GM12878 (cell line): Measurements from ENCODE around the gene PCDHGB1. TPM values are rescaled to one million over a fixed set of nuclear protein-coding genes. Genes with fewer than 3 reads are reported as not detected.

Experiments
- ATAC-seq: fragments of 200-7000 bp; cut with Tn5 transposase; 3 replicates; pipeline ENCODE4 v1.9.1; 2020; ENCODE audit warnings: mild to moderate bottlenecking, moderate library complexity
- BruUV-seq: library from RNA; stranded (reverse); fragments of 400-500 nt; replicated peaks from 2 replicates; lab custom pipeline; 2021; lab: Mats Ljungman, UMichigan
- CTCF ChIA-PET: fragments of 300-600 bp; sonication (Branson Sonifier 250); formaldehyde crosslinking; extraction: SDS; loops from one replicate; lab custom pipeline; 2021; ENCODE audit warnings: inconsistent platforms; lab: Yijun Ruan, JAX
- POLR2A ChIA-PET: fragments of 350-600 bp; formaldehyde crosslinking; extraction: SDS; loops from one replicate; lab custom pipeline; 2021; ENCODE audit warnings: inconsistent platforms; lab: Charles Lee
- RAD21 ChIA-PET: fragments of 300-600 bp; sonication (Branson Sonifier 250); formaldehyde crosslinking; loops from one replicate; lab custom pipeline; 2023; ENCODE audit warnings: antibody characterized with exemption; ENCODE audit not compliant: unreplicated experiment; lab: Charles Lee
- SMC1A ChIA-PET: fragments of 300-600 bp; sonication (Branson Sonifier 250); formaldehyde crosslinking; loops from one replicate; lab custom pipeline; 2023; ENCODE audit not compliant: unreplicated experiment, uncharacterized antibody; lab: Charles Lee
- DNase-seq: peaks from one replicate; pipeline ENCODE4 v3.0.0-alpha.2; 2011; ENCODE audit warnings: low read depth, low spot score
- FAIRE-seq: peaks from 3 replicates; lab custom pipeline; 2011; peaks lifted over from hg19 to GRCh38; lab: Jason Lieb, UNC
- H2AFZ ChIP-seq: 2 replicates; pipeline ENCODE4 v1.6.0; 2011; ENCODE audit warnings: low read depth, low read length, control low read depth; ENCODE audit not compliant: control insufficient read depth
- H3K27ac ChIP-seq: 2 replicates; pipeline ENCODE4 v1.5.1; 2011; ENCODE audit warnings: control low read depth; ENCODE audit not compliant: control insufficient read depth, insufficient read depth
- H3K27me3 ChIP-seq, 2 experiments: replicated peaks in 1 of 2; 2 replicates each; pipeline versions ENCODE4 v1.6.0 to v1.6.1; 2011; ENCODE audit warnings: low read length in 1 of 2; ENCODE audit not compliant: control insufficient read depth in 2 of 2, insufficient read depth in 2 of 2
- H3K36me3 ChIP-seq, 2 experiments: 2 replicates each; pipeline ENCODE4 v1.5.1; 2011; ENCODE audit warnings: low read length in 1 of 2; ENCODE audit not compliant: control insufficient read depth in 2 of 2, insufficient read depth in 2 of 2
- H3K4me1 ChIP-seq: 2 replicates; pipeline ENCODE4 v1.6.1; 2011; ENCODE audit warnings: mild to moderate bottlenecking, low read length, moderate library complexity, mixed read lengths; ENCODE audit not compliant: control insufficient read depth, insufficient read depth
- H3K4me2 ChIP-seq: 2 replicates; pipeline ENCODE4 v1.6.0; 2011; ENCODE audit warnings: control low read depth; ENCODE audit not compliant: control insufficient read depth, insufficient read depth
- H3K4me3 ChIP-seq: fragments of 200-600 bp; sonication (generic); 2 replicates; pipeline ENCODE4 v1.5.1; 2016
- H3K79me2 ChIP-seq: 2 replicates; pipeline ENCODE4 v1.6.0; 2011; ENCODE audit warnings: low read length; ENCODE audit not compliant: control insufficient read depth, insufficient read depth
- H3K9ac ChIP-seq: 2 replicates; pipeline ENCODE4 v1.8.0; 2011; ENCODE audit warnings: low read length, control low read depth, mixed read lengths; ENCODE audit not compliant: control insufficient read depth, insufficient read depth
- H3K9me3 ChIP-seq: replicated peaks from 3 replicates; pipeline ENCODE4 v1.5.1; 2011; ENCODE audit warnings: mild to moderate bottlenecking, low read length; ENCODE audit not compliant: control insufficient read depth, insufficient read depth
- H4K20me1 ChIP-seq: 2 replicates; pipeline ENCODE4 v1.6.0; 2011; ENCODE audit not compliant: control insufficient read depth, insufficient read depth
- ATF7 ChIP-seq: fragments of 450-650 bp; IDR thresholded peaks from 2 replicates; pipeline ENCODE4 v1.6.1; 2016; ENCODE audit warnings: low read depth, mild to moderate bottlenecking
- FOS ChIP-seq: IDR thresholded peaks from 3 replicates; pipeline ENCODE4 v1.6.1; 2011; ENCODE audit warnings: borderline replicate concordance; ENCODE audit not compliant: insufficient read length; ENCODE audit errors: extremely low read depth
- FOXM1 ChIP-seq: IDR thresholded peaks from 2 replicates; pipeline ENCODE4 v1.6.1; 2012; ENCODE audit warnings: low read depth, mild to moderate bottlenecking, inconsistent platforms, low read length, moderate library complexity
- JUNB ChIP-seq: IDR thresholded peaks from 2 replicates; pipeline ENCODE4 v1.6.1; 2016; ENCODE audit warnings: antibody characterized with exemption, mild to moderate bottlenecking
- KAT2A ChIP-seq: conservative IDR thresholded peaks from 2 replicates; pipeline ENCODE4 v1.6.1; 2011; ENCODE audit warnings: low read depth, low read length; ENCODE audit not compliant: control insufficient read depth
- MEF2A ChIP-seq: IDR thresholded peaks from 2 replicates; pipeline ENCODE4 v1.6.1; 2011; ENCODE audit warnings: low read depth, mild to moderate bottlenecking, low read length, moderate library complexity; ENCODE audit not compliant: insufficient read depth
- NFXL1 ChIP-seq: fragments of 450-650 bp; IDR thresholded peaks from 2 replicates; pipeline ENCODE4 v1.6.1; 2017; ENCODE audit warnings: antibody characterized with exemption, mild to moderate bottlenecking, borderline replicate concordance
- NRF1 ChIP-seq: conservative IDR thresholded peaks from 2 replicates; pipeline ENCODE4 v1.6.1; 2011; ENCODE audit warnings: mild to moderate bottlenecking, low read depth, low read length, improper control_type of control experiment
- POLR2AphosphoS5 ChIP-seq: IDR thresholded peaks from 2 replicates; pipeline ENCODE4 v1.6.1; 2011; ENCODE audit warnings: mild to moderate bottlenecking, low read length, inconsistent platforms
- RAD21 ChIP-seq: IDR thresholded peaks from 2 replicates; pipeline ENCODE4 v1.6.1; 2011; ENCODE audit warnings: mild to moderate bottlenecking, low read depth, low read length, moderate library complexity; ENCODE audit not compliant: insufficient read depth
- TCF12 ChIP-seq: IDR thresholded peaks from 2 replicates; pipeline ENCODE4 v1.6.1; 2011; ENCODE audit warnings: low read depth, mild to moderate bottlenecking, low read length
- ZBTB4 ChIP-seq: fragments of 450-650 bp; formaldehyde crosslinking; IDR thresholded peaks from 2 replicates; pipeline ENCODE4 v1.4.0; 2022; ENCODE audit warnings: mild to moderate bottlenecking, moderate library complexity
- WGBS: methylation state at CpG from one replicate; pipeline ENCODE4 v1.1.6; 2016; ENCODE audit warnings: low lambda C conversion rate; ENCODE audit not compliant: insufficient replicate concordance, insufficient coverage; ENCODE audit errors: missing lambda C conversion rate; 5-methylcytosine and 5-hydroxymethylcytosine counted together
- in situ Hi-C: fragments of 300-500 bp; cut with MboI; formaldehyde crosslinking; loops from 9 replicates; pipeline ENCODE4 v1.14.3; 2018; ENCODE audit warnings: mixed read lengths
- intact Hi-C: fragments of 100-400 bp; cut with micrococcal nuclease; formaldehyde crosslinking; loops from one replicate; pipeline ENCODE4 v1.14.2; 2022; ENCODE audit not compliant: unreplicated experiment
- polyA plus RNA-seq, 11 experiments: library from polyadenylated mRNA; depleted of rRNA in 4 of 11; unstranded in 6 of 11; stranded (reverse) in 5 of 11; fragments of >200 nt; fragmentation: Nextera tagmentation in 4 of 11; fragmentation: Illumina TruSeq in 1 of 11; extraction: Ambion mirVana in 4 of 11; extraction: Trizol in 1 of 11; gene quantifications; 1 replicate in 1 of 11; 2 replicates in 10 of 11; pipeline versions ENCODE4 v1.2.1 to v1.2.3, GENCODE V29; 2011 to 2016; ENCODE audit warnings: inconsistent platforms in 2 of 11, missing spikeins in 2 of 11, low read depth in 1 of 11
- total RNA-seq, 4 experiments: library from RNA; depleted of rRNA in 3 of 4; stranded (reverse); fragments of >200 nt in 3 of 4; fragmentation: Illumina TruSeq in 1 of 4; extraction: Trizol in 1 of 4; gene quantifications; 2 replicates each; pipeline versions ENCODE4 v1.2.1 to v1.2.3, GENCODE V29; 2013 to 2021
- TF ChIP-seq, protein P1 (sequence below): IDR thresholded peaks from 2 replicates; pipeline ENCODE4 v1.6.1; 2011; ENCODE audit warnings: low read depth, mild to moderate bottlenecking, low read length, moderate library complexity, borderline replicate concordance; ENCODE audit errors: extremely low read depth
- TF ChIP-seq, protein P2 (sequence below): fragments of 450-650 bp; IDR thresholded peaks from 2 replicates; pipeline ENCODE4 v1.6.1; 2017; ENCODE audit warnings: low read depth, mild to moderate bottlenecking, moderate library complexity

Gene PCDHGB1
- total and polyA plus RNA-seq, 10 of the 15 experiments (the other 5 are each of a cell fraction or from before 2014, with no cell fraction given), result 0.04 to 0.40 (median 0.08) TPM; not detected in 2

GRCh38 chr5:141369994-141370848 lies 20.3 kb downstream of the PCDHGB1 start, which contains the start of gene PCDHGB3 (continued):
- TF ChIP-seq FOXM1, result no peak

GRCh38 chr5:141371572-141372475 lies 21.9 kb downstream of the PCDHGB1 start:
- no TSS peak for BruUV-seq
- no peak for DNase-seq
- in situ Hi-C loops, result no loop called here
- TF ChIP-seq POLR2AphosphoS5 (no peak), TCF12 (no peak), NFXL1 (no peak), ATF7 (no peak), MEF2A (no peak), KAT2A (no peak), JUNB (no peak), ZBTB4 (CRISPR knock-in tag) (no peak), NRF1 (no peak), FOS (no peak), RAD21 (no peak)
- TF ChIP-seq, protein P1, sequence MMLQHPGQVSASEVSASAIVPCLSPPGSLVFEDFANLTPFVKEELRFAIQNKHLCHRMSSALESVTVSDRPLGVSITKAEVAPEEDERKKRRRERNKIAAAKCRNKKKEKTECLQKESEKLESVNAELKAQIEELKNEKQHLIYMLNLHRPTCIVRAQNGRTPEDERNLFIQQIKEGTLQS, result no peak
- TF ChIP-seq, protein P2, sequence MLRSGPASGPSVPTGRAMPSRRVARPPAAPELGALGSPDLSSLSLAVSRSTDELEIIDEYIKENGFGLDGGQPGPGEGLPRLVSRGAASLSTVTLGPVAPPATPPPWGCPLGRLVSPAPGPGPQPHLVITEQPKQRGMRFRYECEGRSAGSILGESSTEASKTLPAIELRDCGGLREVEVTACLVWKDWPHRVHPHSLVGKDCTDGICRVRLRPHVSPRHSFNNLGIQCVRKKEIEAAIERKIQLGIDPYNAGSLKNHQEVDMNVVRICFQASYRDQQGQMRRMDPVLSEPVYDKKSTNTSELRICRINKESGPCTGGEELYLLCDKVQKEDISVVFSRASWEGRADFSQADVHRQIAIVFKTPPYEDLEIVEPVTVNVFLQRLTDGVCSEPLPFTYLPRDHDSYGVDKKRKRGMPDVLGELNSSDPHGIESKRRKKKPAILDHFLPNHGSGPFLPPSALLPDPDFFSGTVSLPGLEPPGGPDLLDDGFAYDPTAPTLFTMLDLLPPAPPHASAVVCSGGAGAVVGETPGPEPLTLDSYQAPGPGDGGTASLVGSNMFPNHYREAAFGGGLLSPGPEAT, result no peak

More at GRCh38 chr5:141371572-141372475, 21.9 kb downstream of the PCDHGB1 start:
- H3K36me3 ChIP-seq, result no peaks in the 10 kb centered on the region
- no peak overlapping the region for H3K4me3 ChIP-seq
- no peak overlapping the region for H3K27ac ChIP-seq
- no peak for FAIRE-seq
- no peaks in the 10 kb centered on the region for H4K20me1 ChIP-seq
- H3K9ac ChIP-seq, result no peak overlapping the region
- H3K27me3 ChIP-seq, result no peaks in the 10 kb centered on the region
- no peak overlapping the region for H2AFZ ChIP-seq
- H3K9me3 ChIP-seq, result peaks cover 17% of the 10 kb centered on the region; the same call in 2 of the 3 replicates
- intact Hi-C loops, result no loop called here
- RAD21 ChIA-PET, result interaction anchor here (1.3 to 2.4 kb wide), 2 partner anchors 41 to 192 kb away, joined by 5 to 24 read pairs; partner anchors contain the start of gene PCDHGA10
- H3K79me2 ChIP-seq, result no peaks in the 10 kb centered on the region
- H3K4me2 ChIP-seq, result no peak overlapping the region
- no peaks in the 10 kb centered on the region for H3K4me1 ChIP-seq
- CTCF ChIA-PET, result interaction anchor here (1.7 to 3.2 kb wide), 5 partner anchors 29 to 195 kb away, joined by 4 to 40 read pairs (median 18); partner anchors contain the start of genes PCDHGA10 and TAF7
- no peak for ATAC-seq
- SMC1A ChIA-PET, result interaction anchor here (2.6 kb wide), 1 partner anchor 192 kb away, joined by 17 read pairs; no protein-coding TSS in a partner anchor
- POLR2A ChIA-PET, result no interaction called here
- 88% methylated on average over 52 of the region's 69 CpGs for WGBS
